H1 (cell line): Measurements from ENCODE around the gene NBAS. TPM values are rescaled to one million over a fixed set of nuclear protein-coding genes. Genes with fewer than 3 reads are reported as not detected.

ENCODE experiments used
- CTCF ChIA-PET: fragments of 300-600 bp; sonication (Branson Sonifier 250); formaldehyde crosslinking; loops from one replicate; lab custom pipeline; 2021; ENCODE audit not compliant: partially characterized antibody; lab: Charles Lee
- POLR2A ChIA-PET: fragments of 300-600 bp; sonication (Branson Sonifier 250); formaldehyde crosslinking; loops from one replicate; lab custom pipeline; 2021; ENCODE audit warnings: inconsistent platforms; ENCODE audit not compliant: partially characterized antibody; lab: Charles Lee
- DNase-seq, 2 experiments: peaks; one replicate each; pipeline versions ENCODE4 v3.0.0 to v3.0.0-alpha.2; 2010 to 2022; ENCODE audit warnings: low spot score in 2 of 2, low read depth in 1 of 2, mixed read lengths in 1 of 2
- FAIRE-seq: peaks from 2 replicates; lab custom pipeline; 2011; peaks lifted over from hg19 to GRCh38; lab: Jason Lieb, UNC
- H2AFZ ChIP-seq: 2 replicates; pipeline ENCODE4 v1.8.1; 2012; ENCODE audit warnings: low read length, inconsistent platforms
- H2AK5ac ChIP-seq: 2 replicates; pipeline ENCODE4 v1.6.1; 2013; ENCODE audit warnings: low read depth, low read length
- H2BK120ac ChIP-seq: replicated peaks from 2 replicates; pipeline ENCODE3; 2013; ENCODE audit warnings: low read depth, low read length, inconsistent platforms
- H2BK12ac ChIP-seq: 2 replicates; pipeline ENCODE4 v1.6.1; 2013; ENCODE audit warnings: low read depth, low read length
- H2BK15ac ChIP-seq: 2 replicates; pipeline ENCODE4 v1.6.1; 2013; ENCODE audit warnings: low read length
- H2BK20ac ChIP-seq: 2 replicates; pipeline ENCODE4 v1.6.1; 2013; ENCODE audit warnings: low read length
- H2BK5ac ChIP-seq: 2 replicates; pipeline ENCODE4 v1.6.1; 2013; ENCODE audit warnings: low read depth, low read length
- H3K14ac ChIP-seq: 2 replicates; pipeline ENCODE4 v1.6.1; 2013; ENCODE audit warnings: inconsistent platforms; ENCODE audit not compliant: insufficient read length
- H3K18ac ChIP-seq: 2 replicates; pipeline ENCODE4 v1.6.1; 2013; ENCODE audit warnings: low read length; ENCODE audit errors: extremely low read depth
- H3K23ac ChIP-seq: 2 replicates; pipeline ENCODE4 v1.6.1; 2013; ENCODE audit warnings: inconsistent platforms; ENCODE audit not compliant: insufficient read length
- H3K23me2 ChIP-seq: 2 replicates; pipeline ENCODE4 v1.6.1; 2013; ENCODE audit warnings: low read depth, low read length
- H3K27ac ChIP-seq: 2 replicates; pipeline ENCODE4 v1.6.1; 2011; ENCODE audit warnings: low read depth, low read length, inconsistent platforms
- H3K27me3 ChIP-seq, 4 experiments: replicated peaks in 1 of 4; 1 replicate in 1 of 4; 2 replicates in 3 of 4; pipeline versions ENCODE4 v1.6.1 to v1.8.1; 2011 to 2013; ENCODE audit warnings: low read length in 3 of 4, mild to moderate bottlenecking in 3 of 4, inconsistent platforms in 2 of 4, mixed read lengths in 2 of 4, moderate library complexity in 1 of 4; ENCODE audit not compliant: control insufficient read depth in 3 of 4, insufficient read depth in 3 of 4; ENCODE audit errors: extremely low read depth in 1 of 4
- H3K36me3 ChIP-seq, 4 experiments: 2 replicates each; pipeline versions ENCODE4 v1.6.1 to v1.8.1; 2011 to 2013; ENCODE audit warnings: mild to moderate bottlenecking in 4 of 4, low read length in 3 of 4, moderate library complexity in 2 of 4, control low read depth in 1 of 4, inconsistent platforms in 1 of 4; ENCODE audit not compliant: insufficient read depth in 4 of 4, control insufficient read depth in 2 of 4
- H3K4ac ChIP-seq: replicated peaks from 2 replicates; pipeline ENCODE3; 2013; ENCODE audit warnings: low read length, low read depth, mixed read lengths, inconsistent platforms; ENCODE audit not compliant: insufficient read length
- H3K4me1 ChIP-seq, 4 experiments: replicated peaks in 1 of 4; 1 replicate in 1 of 4; 2 replicates in 3 of 4; pipeline versions ENCODE4 v1.6.1 to v1.8.1; 2011 to 2013; ENCODE audit warnings: low read length in 3 of 4, inconsistent platforms in 2 of 4, mixed read lengths in 1 of 4; ENCODE audit not compliant: insufficient read depth in 4 of 4, control insufficient read depth in 3 of 4
- H3K4me2 ChIP-seq, 2 experiments: 2 replicates each; pipeline versions ENCODE4 v1.6.1 to v1.8.1; 2011 to 2013; ENCODE audit warnings: low read depth in 2 of 2, low read length in 2 of 2, control low read depth in 1 of 2, inconsistent platforms in 1 of 2, mild to moderate bottlenecking in 1 of 2; ENCODE audit not compliant: insufficient read depth in 1 of 2
- H3K4me3 ChIP-seq, 4 experiments: fragments of 200-600, 300-600 bp in 1 of 4; sonication (generic), shearing (Covaris generic), sonication (Bioruptor Twin) in 1 of 4; 2 replicates each; pipeline versions ENCODE4 v1.5.1 to v1.8.1; 2011 to 2016; ENCODE audit warnings: low read length in 4 of 4, low read depth in 3 of 4, control low read depth in 2 of 4, inconsistent platforms in 2 of 4, mild to moderate bottlenecking in 2 of 4, mixed read lengths in 1 of 4, moderate library complexity in 1 of 4; ENCODE audit not compliant: insufficient read depth in 2 of 4; ENCODE audit errors: extremely low read depth in 1 of 4
- H3K56ac ChIP-seq: replicated peaks from 2 replicates; pipeline ENCODE3; 2013; ENCODE audit warnings: low read depth, mild to moderate bottlenecking, mixed read lengths, low read length, inconsistent platforms; ENCODE audit not compliant: insufficient read length
- H3K79me1 ChIP-seq: 2 replicates; pipeline ENCODE4 v1.6.1; 2013; ENCODE audit warnings: low read depth, low read length, control low read depth
- H3K79me2 ChIP-seq, 2 experiments: 2 replicates each; pipeline versions ENCODE4 v1.6.1 to v1.8.1; 2012 to 2013; ENCODE audit warnings: low read length in 2 of 2, mild to moderate bottlenecking in 2 of 2, inconsistent platforms in 1 of 2; ENCODE audit not compliant: insufficient read depth in 2 of 2, control insufficient read depth in 1 of 2
- H3K9ac ChIP-seq, 4 experiments: replicated peaks in 1 of 4; 1 replicate in 1 of 4; 2 replicates in 3 of 4; pipeline versions ENCODE4 v1.6.1 to v1.8.1; 2011 to 2013; ENCODE audit warnings: low read depth in 3 of 4, low read length in 3 of 4, control low read depth in 2 of 4, mild to moderate bottlenecking in 2 of 4, moderate library complexity in 2 of 4, inconsistent platforms in 1 of 4; ENCODE audit errors: extremely low read depth in 1 of 4
- H3K9me3 ChIP-seq, 2 experiments: 2 replicates each; pipeline versions ENCODE4 v1.6.1 to v1.8.1; 2012 to 2013; ENCODE audit warnings: mild to moderate bottlenecking in 2 of 2, moderate library complexity in 2 of 2, control low read depth in 1 of 2, inconsistent platforms in 1 of 2, low read depth in 1 of 2, low read length in 1 of 2, mixed read lengths in 1 of 2; ENCODE audit not compliant: insufficient read depth in 2 of 2
- H4K20me1 ChIP-seq, 2 experiments: replicated peaks in 1 of 2; 2 replicates each; pipeline versions ENCODE3 to v1.8.1; 2011 to 2013; ENCODE audit warnings: inconsistent platforms in 2 of 2, low read length in 2 of 2, mild to moderate bottlenecking in 1 of 2; ENCODE audit not compliant: insufficient read depth in 2 of 2, control insufficient read depth in 1 of 2
- H4K5ac ChIP-seq: 2 replicates; pipeline ENCODE4 v1.6.1; 2013; ENCODE audit warnings: low read length, low read depth, mixed read lengths, inconsistent platforms; ENCODE audit not compliant: insufficient read length
- H4K8ac ChIP-seq: 2 replicates; pipeline ENCODE4 v1.8.0; 2013; ENCODE audit warnings: mild to moderate bottlenecking, moderate library complexity, low read length, inconsistent platforms; ENCODE audit not compliant: insufficient read depth; ENCODE audit errors: extremely low read depth
- H4K91ac ChIP-seq: replicated peaks from 2 replicates; pipeline ENCODE3; 2013; ENCODE audit warnings: low read length, mixed read lengths, inconsistent platforms; ENCODE audit not compliant: insufficient read length
- NRF1 ChIP-seq: IDR thresholded peaks from 2 replicates; pipeline ENCODE4 v1.6.1; 2011; ENCODE audit warnings: mild to moderate bottlenecking, low read depth, low read length, improper control_type of control experiment
- SUZ12 ChIP-seq: fragments of 200-600 bp; sonication (generic); IDR thresholded peaks from 2 replicates; pipeline ENCODE4 v1.6.1; 2012; ENCODE audit warnings: mild to moderate bottlenecking, inconsistent platforms, low read length, moderate library complexity, mixed read lengths
- TAF1 ChIP-seq: IDR thresholded peaks from 2 replicates; pipeline ENCODE4 v1.6.1; 2011; ENCODE audit warnings: mild to moderate bottlenecking, low read depth, low read length
- WGBS, 2 experiments: shearing (Covaris generic) in 1 of 2; methylation state at CpG; one replicate each; pipeline versions ENCODE4 v1.1.6 to v1.1.7; 2013 to 2015; ENCODE audit warnings: low lambda C conversion rate in 2 of 2, mixed read lengths in 2 of 2, inconsistent platforms in 1 of 2, low coverage in 1 of 2, missing lambda C conversion rate in 1 of 2; ENCODE audit not compliant: insufficient replicate concordance in 2 of 2, insufficient coverage in 1 of 2, insufficient read length in 1 of 2; ENCODE audit errors: extremely low coverage in 1 of 2, missing lambda C conversion rate in 1 of 2; 5-methylcytosine and 5-hydroxymethylcytosine counted together
- polyA plus RNA-seq, 7 experiments: library from polyadenylated mRNA; depleted of rRNA in 3 of 7; stranded (reverse) in 5 of 7; unstranded in 2 of 7; fragments of >200 nt in 5 of 7; fragments of 200-250 nt in 2 of 7; gene quantifications; 1 replicate in 5 of 7; 2 replicates in 1 of 7; 4 replicates in 1 of 7; pipeline versions ENCODE4 v1.2.1 to v1.2.3, GENCODE V29; 2011 to 2013; ENCODE audit warnings: missing spikeins in 2 of 7, mixed read lengths in 2 of 7
- total RNA-seq: library from RNA; stranded (reverse); fragmentation: NEBNext Ultra II Directional; extraction: Animal tissue kit (Norgen Biotek cat#: 25700); gene quantifications from 2 replicates; pipeline ENCODE4 v1.2.1, GENCODE V29; 2021

NBAS gene
- total and polyA plus RNA-seq, 2 of the 8 experiments (the other 6 are each of a cell fraction or from before 2014, with no cell fraction given), result 19.6 to 34.8 TPM

- H3K27me3 ChIP-seq, result no peaks in the 10 kb centered on the region
- WGBS, 2 experiments, result 90% methylated on average over 6 of the region's 12 CpGs; no CpG with 5 or more reads in 1 of the 2 experiments
- H2BK12ac ChIP-seq, result no peak overlapping the region
- H3K9me3 ChIP-seq, result no peaks in the 10 kb centered on the region
- no peaks in the 10 kb centered on the region for H3K79me1 ChIP-seq
- no peaks in the 10 kb centered on the region for H3K79me2 ChIP-seq
- no peak overlapping the region for H3K4ac ChIP-seq
- H3K23ac ChIP-seq, result no peak overlapping the region
- H4K91ac ChIP-seq, result no peak overlapping the region
- H4K20me1 ChIP-seq, result no peaks in the 10 kb centered on the region
- H2BK5ac ChIP-seq, result no peak overlapping the region
- FAIRE-seq, result no peak
- CTCF ChIA-PET, result interaction anchor here (0.6 to 5.9 kb wide), 4 partner anchors 10 to 22 kb away, joined by 3 to 42 read pairs (median 13); no protein-coding TSS in a partner anchor
- no peak overlapping the region for H4K8ac ChIP-seq
- H2BK15ac ChIP-seq, result no peak overlapping the region
- no peak overlapping the region for H2AFZ ChIP-seq
- no peak overlapping the region for H3K14ac ChIP-seq
- H3K9ac ChIP-seq, result no peak overlapping the region
- H3K18ac ChIP-seq, result no peak overlapping the region
- POLR2A ChIA-PET, result no interaction called here
- no peak overlapping the region for H3K4me2 ChIP-seq
- H3K4me3 ChIP-seq, result no peak overlapping the region
- no peaks in the 10 kb centered on the region for H3K4me1 ChIP-seq
- H3K36me3 ChIP-seq, result no peaks in the 10 kb centered on the region
- H4K5ac ChIP-seq, result no peak overlapping the region
- no peak for DNase-seq
- H3K23me2 ChIP-seq, result no peaks in the 10 kb centered on the region; the same call in 1 of the 2 replicates
- no peak overlapping the region for H2BK120ac ChIP-seq
- no peak overlapping the region for H3K27ac ChIP-seq
- no peak overlapping the region for H3K56ac ChIP-seq
- no peak overlapping the region for H2AK5ac ChIP-seq
- no peak overlapping the region for H2BK20ac ChIP-seq
- TF ChIP-seq NRF1 (no peak), TAF1 (no peak), SUZ12 (no peak)
Measured at GRCh38 chr2:15568874-15569273, 7.7 kb upstream of the NBAS start.
